Activated T-helper 17 cell treated with anti-CD3 and anti-CD28 coated beads, Interleukin-2, amount 50 U/mL, for 72 hours (primary cell): ENCODE data around the gene BDH2. TPM values are rescaled to one million over a fixed set of nuclear protein-coding genes. Genes with fewer than 3 reads are reported as not detected.

Source experiments
- ATAC-seq: fragments of 150-1000 bp; cut with Tn5 transposase; replicated peaks from 2 replicates; pipeline ENCODE4 v1.10.0; 2021; ENCODE audit warnings: mild to moderate bottlenecking, moderate library complexity
- H3K27ac Mint-ChIP-seq: one replicate; pipeline ENCODE4 v1.8.0; 2022; ENCODE audit warnings: mixed read lengths
- H3K27me3 Mint-ChIP-seq: one replicate; pipeline ENCODE4 v1.8.0; 2022; ENCODE audit warnings: mixed read lengths
- H3K36me3 Mint-ChIP-seq: one replicate; pipeline ENCODE4 v1.8.0; 2022; ENCODE audit warnings: low read depth, mild to moderate bottlenecking, mixed read lengths
- H3K4me1 Mint-ChIP-seq: one replicate; pipeline ENCODE4 v1.8.0; 2022; ENCODE audit warnings: mixed read lengths
- H3K4me3 Mint-ChIP-seq: one replicate; pipeline ENCODE4 v1.8.0; 2022; ENCODE audit warnings: mild to moderate bottlenecking, mixed read lengths
- H3K9me3 Mint-ChIP-seq: one replicate; pipeline ENCODE4 v1.8.0; 2022; ENCODE audit warnings: mixed read lengths
- total RNA-seq, 2 donors: library from RNA; stranded (reverse); gene quantifications; one replicate each; pipeline ENCODE4 v1.2.3, GENCODE V29; 2022

BDH2 gene
- total RNA-seq, 2 donors from 2014 or later, result 11.4 to 12.6 TPM

DNA sequence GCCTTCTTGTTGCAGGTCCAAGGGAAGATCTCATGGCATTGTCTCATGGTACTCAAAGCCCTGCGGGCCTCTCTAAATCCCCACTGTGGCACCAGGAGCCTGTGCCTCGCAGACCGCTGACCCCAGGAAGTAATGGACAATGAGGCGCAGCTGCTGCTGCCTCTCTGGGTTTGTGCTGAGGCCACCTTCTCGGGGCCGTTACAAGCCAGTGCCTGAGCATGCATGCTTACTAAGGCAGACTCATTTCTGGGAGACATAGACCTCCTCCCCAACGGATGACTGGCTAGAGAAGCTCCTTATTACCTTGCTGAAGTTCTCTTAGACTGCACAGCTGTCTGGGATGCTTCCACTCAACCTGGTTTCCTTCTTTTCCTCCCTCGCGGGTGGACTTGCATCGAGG lies 1.3 kb downstream of the BDH2 start:
- H3K27me3 Mint-ChIP-seq, result no peaks in the 10 kb centered on the region
- ATAC-seq, result no peak
- no peak overlapping the region for H3K27ac Mint-ChIP-seq
- peaks cover 9% of the 10 kb centered on the region for H3K4me1 Mint-ChIP-seq
- H3K4me3 Mint-ChIP-seq, result peak overlapping the region; percentile 88
- no peaks in the 10 kb centered on the region for H3K36me3 Mint-ChIP-seq
- no peaks in the 10 kb centered on the region for H3K9me3 Mint-ChIP-seq

DNA sequence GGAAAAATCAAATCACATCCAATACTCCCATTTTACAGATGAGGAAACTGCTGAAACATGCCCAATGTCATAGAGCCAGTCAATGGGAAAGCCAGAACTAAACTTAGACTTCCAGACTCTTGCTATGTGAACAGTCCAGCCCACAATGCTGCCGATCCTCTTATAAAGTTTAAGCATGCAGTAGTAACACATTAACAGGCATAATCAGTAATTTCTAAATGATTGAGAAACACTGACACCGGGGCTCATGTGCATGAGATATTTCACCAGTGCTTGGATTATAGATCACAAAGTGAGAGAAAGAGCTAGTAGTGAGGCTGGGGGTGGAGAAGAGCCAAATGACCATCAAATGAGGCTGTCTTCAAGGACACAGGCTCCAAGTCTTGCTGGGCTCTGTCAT lies 2.5 kb downstream of the BDH2 start:
- H3K27me3 Mint-ChIP-seq, result no peaks in the 10 kb centered on the region
- H3K27ac Mint-ChIP-seq, result no peak overlapping the region
- H3K36me3 Mint-ChIP-seq, result no peaks in the 10 kb centered on the region
- no peak overlapping the region for H3K4me3 Mint-ChIP-seq
- H3K9me3 Mint-ChIP-seq, result no peaks in the 10 kb centered on the region
- peaks cover 9% of the 10 kb centered on the region for H3K4me1 Mint-ChIP-seq
- ATAC-seq, result no peak

DNA sequence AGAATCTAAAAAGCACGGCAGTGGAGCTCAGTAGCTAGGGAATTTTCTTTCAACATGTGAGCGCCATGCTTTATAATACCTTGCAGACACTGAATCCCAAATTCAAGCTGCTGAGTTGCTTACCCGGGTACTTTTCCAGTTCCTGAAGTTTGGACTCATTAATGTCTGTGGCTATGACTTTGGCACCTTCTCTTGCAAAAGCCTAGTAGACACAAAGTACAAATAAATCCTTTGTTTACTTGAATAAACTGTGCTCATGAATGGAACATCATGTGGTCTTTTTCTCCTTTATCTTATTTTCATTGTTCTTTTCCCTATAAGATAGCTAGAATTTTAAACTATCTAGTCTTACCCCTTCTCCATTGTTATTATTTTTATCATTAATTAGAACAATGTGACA lies 4.6 kb downstream of the BDH2 start:
- Mint-ChIP-seq H3K27me3 (no peaks in the 10 kb centered on the region), H3K9me3 (no peaks in the 10 kb centered on the region), H3K4me3 (no peak overlapping the region), H3K27ac (no peak overlapping the region), H3K4me1 (peaks cover 14% of the 10 kb centered on the region), H3K36me3 (peaks cover 6% of the 10 kb centered on the region)
- no peak for ATAC-seq

DNA sequence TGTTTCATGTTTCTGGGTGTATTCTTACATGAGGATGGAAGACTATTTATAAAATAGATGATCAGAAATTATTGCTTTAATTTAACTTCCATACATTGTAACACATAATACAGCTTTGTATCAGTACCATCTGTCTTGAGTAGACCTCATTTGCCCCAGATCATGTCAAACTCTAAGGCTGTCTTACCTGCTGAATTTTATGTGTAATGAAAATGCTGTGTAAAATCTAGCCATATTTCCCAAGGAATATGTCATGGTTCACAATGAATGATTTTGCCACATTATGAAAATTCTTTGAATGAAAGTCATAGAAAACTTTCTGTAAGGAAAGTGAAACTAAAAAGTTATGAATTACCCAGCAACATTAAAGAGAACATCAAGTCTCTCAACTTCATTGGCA lies 7.4 kb downstream of the BDH2 start:
- Mint-ChIP-seq H3K27me3 (no peaks in the 10 kb centered on the region), H3K4me1 (peaks cover 5% of the 10 kb centered on the region), H3K27ac (peak overlapping the region; percentile 26), H3K9me3 (no peaks in the 10 kb centered on the region), H3K4me3 (peak overlapping the region; percentile 42), H3K36me3 (peaks cover 21% of the 10 kb centered on the region)
- peak; percentile 37 for ATAC-seq

DNA sequence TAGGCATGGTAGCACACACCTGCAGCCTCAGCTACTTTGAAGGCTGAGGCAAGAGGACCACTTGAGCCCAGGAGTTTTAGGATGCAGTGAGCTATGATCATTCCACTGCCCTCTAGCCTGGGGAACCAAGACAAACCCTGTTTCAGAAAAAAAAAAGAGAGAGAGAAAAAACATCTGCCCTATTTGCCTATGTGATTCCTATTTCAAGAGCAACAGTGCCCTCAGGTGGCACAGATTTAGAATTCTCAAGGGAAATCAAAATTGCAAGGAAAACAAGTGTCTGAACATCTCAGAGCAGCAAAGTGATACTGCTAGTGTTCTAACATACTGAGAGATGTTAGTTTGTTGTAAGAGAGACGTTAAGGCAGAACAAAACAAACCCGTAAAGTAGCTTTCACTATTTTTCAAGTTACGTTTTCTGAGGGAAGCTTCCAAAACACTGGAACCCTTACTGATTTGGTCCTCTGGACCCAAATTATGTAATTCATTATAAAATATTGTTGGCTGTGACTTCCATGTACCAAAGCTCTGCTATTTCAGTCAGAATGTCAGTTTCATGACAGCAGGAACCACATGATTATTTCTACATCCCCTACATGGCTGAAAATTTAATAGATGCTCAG lies 7.9 kb downstream of the BDH2 start:
- H3K36me3 Mint-ChIP-seq, result peaks cover 26% of the 10 kb centered on the region
- no peaks in the 10 kb centered on the region for H3K9me3 Mint-ChIP-seq
- H3K27ac Mint-ChIP-seq, result peak overlapping the region; percentile 26
- peak overlapping the region; percentile 42 for H3K4me3 Mint-ChIP-seq
- H3K27me3 Mint-ChIP-seq, result no peaks in the 10 kb centered on the region
- H3K4me1 Mint-ChIP-seq, result peaks cover 5% of the 10 kb centered on the region
- ATAC-seq, result peak; percentile 64

DNA sequence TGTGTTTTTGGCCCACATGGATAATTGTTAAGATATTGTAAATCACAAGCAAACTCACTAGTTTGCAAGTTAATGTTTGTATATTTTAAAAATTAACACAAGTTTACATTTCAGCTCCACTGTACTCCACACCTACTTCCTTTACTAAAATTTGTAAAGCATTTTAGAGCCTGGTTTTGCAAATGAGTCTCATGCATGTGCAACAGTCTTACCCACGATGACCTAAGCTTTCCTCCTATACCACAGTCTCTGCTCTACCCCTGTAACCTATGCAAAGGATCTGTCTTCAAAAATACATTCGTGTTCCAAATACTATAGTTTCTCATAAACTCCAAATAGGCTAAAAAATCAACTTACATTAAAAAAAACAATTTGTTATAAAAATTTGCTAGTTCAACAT lies 10.2 kb downstream of the BDH2 start:
- Mint-ChIP-seq H3K9me3 (no peaks in the 10 kb centered on the region), H3K4me3 (no peak overlapping the region), H3K4me1 (peaks cover 5% of the 10 kb centered on the region), H3K27me3 (no peaks in the 10 kb centered on the region), H3K27ac (no peak overlapping the region), H3K36me3 (peaks cover 41% of the 10 kb centered on the region)
- no peak for ATAC-seq

DNA sequence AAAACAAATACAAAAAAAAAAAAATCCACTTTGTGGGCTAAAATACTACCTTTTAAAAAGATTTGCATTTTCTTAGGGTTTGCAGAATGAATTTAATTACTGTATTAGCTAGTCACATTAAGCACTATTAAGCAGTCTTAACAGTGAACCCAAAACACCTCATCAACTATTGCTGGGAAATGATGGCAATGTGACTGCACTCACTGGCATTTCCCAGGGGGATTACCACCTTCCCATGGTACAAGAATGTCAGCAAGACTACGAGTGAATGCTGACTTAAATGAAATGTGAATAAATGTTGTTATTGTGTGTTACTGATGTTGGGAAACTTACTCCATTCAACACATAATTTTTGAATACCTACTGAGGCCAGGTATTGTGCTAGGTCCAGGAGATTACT lies 13.1 kb downstream of the BDH2 start:
- Mint-ChIP-seq H3K27me3 (no peaks in the 10 kb centered on the region), H3K27ac (peak overlapping the region; percentile 47), H3K9me3 (no peaks in the 10 kb centered on the region), H3K4me3 (no peak overlapping the region), H3K36me3 (peaks cover 45% of the 10 kb centered on the region), H3K4me1 (peaks cover 1% of the 10 kb centered on the region)
- no peak for ATAC-seq

DNA sequence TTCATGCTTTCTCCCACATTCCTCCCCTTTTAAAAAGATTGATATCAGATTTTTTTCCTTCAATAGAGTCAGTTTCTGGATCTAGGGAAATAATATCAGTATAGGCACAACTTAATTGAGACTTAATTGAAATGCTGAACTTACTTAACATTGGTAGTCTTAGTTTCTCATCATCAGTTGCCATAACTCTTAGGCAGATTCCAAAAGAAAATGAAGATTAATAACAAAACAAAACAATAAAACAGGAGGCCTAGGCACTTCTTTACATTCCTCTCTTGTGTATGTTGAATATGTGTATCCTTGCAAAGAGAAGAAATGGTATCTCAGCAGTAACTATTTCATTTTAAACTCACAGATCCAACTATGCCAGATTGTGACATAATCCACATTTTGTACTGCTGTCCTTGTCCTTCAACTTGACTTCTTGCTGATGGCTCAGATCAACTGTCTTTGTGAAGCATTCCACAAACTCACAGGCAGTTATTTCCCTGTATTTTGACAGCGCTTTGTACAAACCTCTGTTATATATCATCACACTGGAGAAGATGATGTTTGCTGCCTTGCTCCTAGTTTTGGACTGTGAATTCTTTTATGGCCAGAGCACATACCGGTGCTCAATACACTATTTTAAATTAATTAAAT lies 14.0 kb downstream of the BDH2 start:
- no peaks in the 10 kb centered on the region for H3K9me3 Mint-ChIP-seq
- no peaks in the 10 kb centered on the region for H3K27me3 Mint-ChIP-seq
- H3K4me3 Mint-ChIP-seq, result no peak overlapping the region
- H3K36me3 Mint-ChIP-seq, result peaks cover 44% of the 10 kb centered on the region
- H3K27ac Mint-ChIP-seq, result no peak overlapping the region
- no peak for ATAC-seq
- H3K4me1 Mint-ChIP-seq, result no peaks in the 10 kb centered on the region

DNA sequence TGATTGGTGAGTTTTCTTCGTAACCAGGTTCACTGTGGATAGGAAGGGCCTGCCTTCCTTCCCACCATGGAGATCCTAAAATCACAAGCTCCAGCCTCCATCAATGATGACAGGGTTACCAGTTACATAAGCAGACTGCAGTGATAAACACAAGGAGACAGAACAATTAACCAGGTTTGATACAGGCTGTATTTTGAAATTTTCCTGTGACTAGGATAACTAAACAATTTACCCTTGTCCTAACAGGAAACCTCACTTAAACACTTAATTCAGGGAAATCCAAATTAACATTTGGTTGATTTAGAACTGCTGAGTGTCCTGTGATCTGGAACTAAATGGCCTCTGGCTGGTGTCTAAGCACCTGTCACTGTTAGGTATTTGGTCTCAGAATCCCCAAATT lies 20.0 kb downstream of the BDH2 start:
- Mint-ChIP-seq H3K27ac (peak overlapping the region; percentile 76), H3K4me1 (peaks cover 4% of the 10 kb centered on the region), H3K9me3 (no peaks in the 10 kb centered on the region), H3K36me3 (peaks cover 25% of the 10 kb centered on the region), H3K27me3 (no peaks in the 10 kb centered on the region), H3K4me3 (no peak overlapping the region)
- no peak for ATAC-seq

DNA sequence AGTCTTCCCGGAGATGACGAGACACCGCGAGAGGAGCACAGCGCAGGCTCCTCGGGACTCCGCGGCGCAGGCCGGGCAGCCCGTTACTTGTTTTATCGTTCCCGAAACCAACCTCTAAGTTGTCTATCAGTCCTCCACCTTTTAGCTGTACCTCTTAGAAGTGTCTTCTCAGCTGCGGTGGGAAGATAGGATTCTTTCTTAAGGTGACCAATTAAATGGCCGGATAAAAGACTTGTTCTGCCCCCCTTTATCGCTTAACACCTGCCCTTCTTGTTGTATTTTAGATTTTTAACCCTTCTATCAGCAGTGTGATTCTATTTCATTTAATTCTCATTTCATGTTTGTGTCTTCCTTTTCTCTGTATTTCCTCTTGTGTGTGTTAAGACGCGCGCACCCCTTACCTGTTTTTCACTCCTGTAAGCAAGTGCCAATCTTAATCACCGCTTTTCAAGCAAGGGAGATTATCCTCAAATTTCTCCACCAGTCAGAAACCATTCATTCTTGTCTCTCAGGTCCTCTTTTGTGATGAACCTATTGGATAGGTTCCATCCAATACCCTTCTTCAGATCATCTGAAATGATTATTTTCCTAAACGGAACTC lies 22.8 kb downstream of the BDH2 start, which contains the start of gene SLC9B2:
Gene SLC9B2, minus strand, starts transcription at position 15 of the 601 bp plus-strand sequence. CDS start 9,211 bp downstream, outside the sequence.
- Mint-ChIP-seq H3K27ac (peak within 1 kb of the TSS; percentile 95), H3K36me3 (peaks cover 42% of the 10 kb centered on the region), H3K4me1 (peaks cover 12% of the 10 kb centered on the region), H3K27me3 (no peaks in the 10 kb centered on the region), H3K4me3 (peak within 1 kb of the TSS; percentile 89), H3K9me3 (no peaks in the 10 kb centered on the region)
- peak; percentile 80 for ATAC-seq

DNA sequence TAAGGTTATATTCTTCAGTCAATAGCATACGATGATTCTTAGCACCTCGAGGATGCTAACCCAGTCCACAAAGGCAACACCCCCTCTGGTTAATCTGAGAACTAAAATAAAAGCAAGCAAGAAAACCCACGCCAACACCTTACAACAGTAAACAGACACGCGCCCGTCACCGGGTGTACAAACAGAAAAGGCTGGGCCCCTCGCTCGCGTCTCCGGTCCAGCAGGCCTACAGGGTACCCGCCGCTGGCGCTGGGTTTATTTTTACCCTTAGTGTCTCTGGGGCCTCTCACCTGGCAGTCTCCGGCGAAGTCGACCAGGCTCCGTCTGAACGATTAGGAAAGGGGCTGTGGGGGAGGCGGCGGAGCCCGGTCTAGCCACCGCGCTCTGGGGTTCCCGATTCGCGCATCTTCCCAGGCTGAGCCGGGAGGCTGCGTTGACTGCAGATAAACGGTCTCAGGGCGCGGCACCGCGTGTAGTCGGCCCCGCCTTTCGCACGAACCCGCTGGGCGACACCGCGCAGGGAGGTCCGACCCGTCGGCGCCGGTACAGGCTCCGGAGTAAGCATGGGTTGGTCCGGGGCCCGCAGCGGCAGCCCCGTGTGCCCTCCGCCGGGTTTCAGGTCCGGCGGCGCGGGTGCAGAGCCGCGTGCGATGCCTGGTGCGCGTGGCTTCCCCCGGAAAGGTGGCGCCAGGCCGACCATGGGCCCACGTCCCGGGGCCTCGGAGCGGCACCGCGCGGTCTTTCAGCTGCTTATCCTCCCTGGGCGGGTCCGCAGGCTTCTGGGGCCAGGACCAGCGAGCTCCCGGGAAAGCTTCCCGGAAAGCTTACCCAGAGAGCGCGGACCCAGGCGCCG lies 23.5 kb downstream of the BDH2 start:
- Mint-ChIP-seq H3K9me3 (no peaks in the 10 kb centered on the region), H3K4me3 (peak overlapping the region; percentile 89), H3K4me1 (peaks cover 12% of the 10 kb centered on the region), H3K27ac (peak overlapping the region; percentile 95), H3K36me3 (peaks cover 37% of the 10 kb centered on the region), H3K27me3 (no peaks in the 10 kb centered on the region)
- ATAC-seq, result peak; percentile 77

DNA sequence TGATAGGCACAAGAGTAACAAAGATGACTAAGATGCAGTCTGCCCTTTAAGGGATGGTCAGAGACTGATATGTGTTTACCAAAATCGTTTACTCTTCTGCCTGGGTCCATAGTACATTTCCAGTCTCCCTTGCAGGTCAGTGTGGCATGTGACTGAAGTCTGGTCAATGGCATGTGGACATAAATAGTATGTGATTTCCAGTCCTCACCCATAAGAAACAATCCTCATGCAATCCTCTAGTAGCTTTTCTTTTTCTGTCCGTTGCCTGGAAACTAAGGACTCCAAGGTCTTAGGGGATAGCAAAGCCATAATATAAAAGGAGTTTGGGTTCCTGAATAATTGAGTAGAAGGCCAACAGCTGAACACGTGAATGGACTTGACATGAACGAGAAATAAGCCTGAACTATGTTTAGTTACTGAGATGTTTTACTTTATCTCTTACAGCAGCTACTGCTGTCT lies 24.2 kb downstream of the BDH2 start:
- peaks cover 43% of the 10 kb centered on the region for H3K36me3 Mint-ChIP-seq
- ATAC-seq, result no peak
- peak overlapping the region; percentile 95 for H3K27ac Mint-ChIP-seq
- H3K9me3 Mint-ChIP-seq, result no peaks in the 10 kb centered on the region
- H3K27me3 Mint-ChIP-seq, result no peaks in the 10 kb centered on the region
- H3K4me1 Mint-ChIP-seq, result peaks cover 12% of the 10 kb centered on the region
- H3K4me3 Mint-ChIP-seq, result peak overlapping the region; percentile 89

DNA sequence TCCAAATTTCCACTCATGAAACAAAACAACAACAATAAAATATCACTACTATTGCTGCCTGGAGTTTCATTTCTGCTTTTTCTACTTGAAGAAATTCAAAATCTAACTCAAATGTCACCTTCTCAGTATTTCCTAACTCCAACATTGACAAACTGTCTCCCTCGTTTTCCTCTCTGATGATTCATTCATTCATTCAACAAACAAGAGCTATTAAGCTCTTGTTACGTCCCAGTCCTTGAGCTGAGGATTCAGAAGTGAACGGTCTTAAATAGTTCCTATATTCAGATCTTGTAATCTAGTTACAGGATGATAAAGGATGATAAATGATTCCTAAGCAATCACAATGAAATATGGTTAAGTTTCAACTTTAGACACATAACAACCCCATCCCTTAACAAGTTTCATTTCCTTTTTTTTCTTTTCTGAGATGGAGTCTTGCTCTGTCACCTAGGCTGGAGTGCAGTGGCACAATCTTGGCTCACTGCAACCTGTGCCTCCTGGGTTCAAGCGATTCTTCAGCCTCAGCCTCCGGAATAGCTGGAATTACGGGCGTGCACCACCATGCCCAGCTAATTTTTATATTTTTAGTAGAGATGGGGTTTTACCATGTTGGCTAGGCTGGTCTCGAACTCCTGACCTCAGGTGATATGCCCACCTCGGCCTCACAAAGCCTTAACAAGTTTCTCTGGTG lies 24.7 kb downstream of the BDH2 start:
- H3K4me3 Mint-ChIP-seq, result peak overlapping the region; percentile 89
- ATAC-seq, result no peak
- no peaks in the 10 kb centered on the region for H3K9me3 Mint-ChIP-seq
- peaks cover 48% of the 10 kb centered on the region for H3K36me3 Mint-ChIP-seq
- peaks cover 12% of the 10 kb centered on the region for H3K4me1 Mint-ChIP-seq
- no peaks in the 10 kb centered on the region for H3K27me3 Mint-ChIP-seq
- H3K27ac Mint-ChIP-seq, result peak overlapping the region; percentile 95
